ENCODE measurements around the gene HPSE2. TPM values are rescaled to one million over a fixed set of nuclear protein-coding genes. Genes with fewer than 3 reads are reported as not detected.

HPSE2 gene
- total and polyA plus RNA-seq, 2 of the 8 experiments (the other 6 are each of a cell fraction or from before 2014, with no cell fraction given) = 0.41 to 0.58 TPM

- H3K79me2 ChIP-seq (ENCODE audit: control insufficient read depth in 1 of 2, insufficient read depth in 2 of 2, low read length in 2 of 2) = no peaks in the 10 kb centered on the region
- H3K18ac ChIP-seq (ENCODE audit: extremely low read depth, low read length) = no peak overlapping the region
- H4K20me1 ChIP-seq (replicated peaks in 1 of 2; ENCODE audit: control insufficient read depth in 1 of 2, insufficient read depth in 2 of 2, low read length in 2 of 2) = no peaks in the 10 kb centered on the region
- no peak overlapping the region for H4K91ac ChIP-seq (replicated peaks; ENCODE audit: insufficient read length, low read length)
- H3K4me1 ChIP-seq (replicated peaks in 1 of 4; ENCODE audit: control insufficient read depth in 3 of 4, insufficient read depth in 4 of 4, low read length in 3 of 4) = no peaks in the 10 kb centered on the region
- no peak overlapping the region for H3K23ac ChIP-seq (ENCODE audit: insufficient read length)
- no peaks in the 10 kb centered on the region for H3K36me3 ChIP-seq (ENCODE audit: control insufficient read depth in 2 of 4, insufficient read depth in 4 of 4, low read length in 3 of 4)
- H3K4ac ChIP-seq (replicated peaks; ENCODE audit: insufficient read length, low read depth, low read length) = no peak overlapping the region
- no peak overlapping the region for H2BK15ac ChIP-seq (ENCODE audit: low read length)
- H3K4me3 ChIP-seq (ENCODE audit: extremely low read depth in 1 of 4, insufficient read depth in 2 of 4, low read depth in 3 of 4, low read length in 4 of 4) = no peak overlapping the region
- no peak overlapping the region for H2AFZ ChIP-seq (ENCODE audit: low read length)
- no peak overlapping the region for H2BK120ac ChIP-seq (replicated peaks; ENCODE audit: low read depth, low read length)
- DNase-seq (ENCODE audit: low read depth in 1 of 2, low spot score in 2 of 2) = no peak
- no peak for FAIRE-seq
- ChIA-PET POLR2A (ENCODE audit: partially characterized antibody) (no interaction called here), CTCF (ENCODE audit: partially characterized antibody) (interaction anchor here (1.3 kb wide), 1 partner anchor 8 kb away, joined by 4 read pairs; no protein-coding TSS in a partner anchor)
- no peak overlapping the region for H4K5ac ChIP-seq (ENCODE audit: insufficient read length, low read depth, low read length)
- no peak overlapping the region for H2BK12ac ChIP-seq (ENCODE audit: low read depth, low read length)
- no peaks in the 10 kb centered on the region for H3K79me1 ChIP-seq (ENCODE audit: low read depth, low read length)
- H3K27me3 ChIP-seq (replicated peaks in 1 of 4; ENCODE audit: control insufficient read depth in 3 of 4, extremely low read depth in 1 of 4, insufficient read depth in 3 of 4, low read length in 3 of 4) = no peaks in the 10 kb centered on the region
- H2AK5ac ChIP-seq (ENCODE audit: low read depth, low read length) = no peak overlapping the region
- H3K9me3 ChIP-seq (ENCODE audit: insufficient read depth in 2 of 2, low read depth in 1 of 2, low read length in 1 of 2) = no peaks in the 10 kb centered on the region
- H3K9ac ChIP-seq (replicated peaks in 1 of 4; ENCODE audit: extremely low read depth in 1 of 4, low read depth in 3 of 4, low read length in 3 of 4) = no peak overlapping the region
- no peak overlapping the region for H3K4me2 ChIP-seq (ENCODE audit: insufficient read depth in 1 of 2, low read depth in 2 of 2, low read length in 2 of 2)
- no peak overlapping the region for H3K27ac ChIP-seq (ENCODE audit: low read depth, low read length)
- H3K23me2 ChIP-seq (ENCODE audit: low read depth, low read length) = no peaks in the 10 kb centered on the region
- H4K8ac ChIP-seq (ENCODE audit: extremely low read depth, insufficient read depth, low read length) = no peak overlapping the region
- H3K56ac ChIP-seq (replicated peaks; ENCODE audit: insufficient read length, low read depth, low read length) = no peak overlapping the region
- H2BK20ac ChIP-seq (ENCODE audit: low read length) = no peak overlapping the region
- H2BK5ac ChIP-seq (ENCODE audit: low read depth, low read length) = no peak overlapping the region
- TF ChIP-seq KDM1A (IDR thresholded peaks at IDR 0.05; ENCODE audit: borderline replicate concordance, low read length) (no peak), BACH1 (IDR thresholded peaks at IDR 0.05; ENCODE audit: low read length) (no peak), CBX5 (IDR thresholded peaks at IDR 0.05; ENCODE audit: low read depth, low read length) (no peak), RAD21 (IDR thresholded peaks at IDR 0.05 in 1 of 2, conservative IDR thresholded peaks at IDR 0.05 in 1 of 2; ENCODE audit: low read depth in 2 of 2, low read length in 2 of 2) (no peak), GTF2F1 (IDR thresholded peaks at IDR 0.05; ENCODE audit: borderline replicate concordance, low read depth, low read length) (no peak), POLR2AphosphoS5 (IDR thresholded peaks at IDR 0.05; ENCODE audit: low read depth, low read length) (no peak)
- TF ChIP-seq, protein P1, sequence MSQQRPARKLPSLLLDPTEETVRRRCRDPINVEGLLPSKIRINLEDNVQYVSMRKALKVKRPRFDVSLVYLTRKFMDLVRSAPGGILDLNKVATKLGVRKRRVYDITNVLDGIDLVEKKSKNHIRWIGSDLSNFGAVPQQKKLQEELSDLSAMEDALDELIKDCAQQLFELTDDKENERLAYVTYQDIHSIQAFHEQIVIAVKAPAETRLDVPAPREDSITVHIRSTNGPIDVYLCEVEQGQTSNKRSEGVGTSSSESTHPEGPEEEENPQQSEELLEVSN (IDR thresholded peaks at IDR 0.05) = no peak
- H3K14ac ChIP-seq (ENCODE audit: insufficient read length) = no peak overlapping the region
Measured at GRCh38 chr10:98694883-98695282, 540.8 kb downstream of the HPSE2 start.

All from H1 (cell line).